Measurements from ENCODE around the gene CGNL1.

Gene CGNL1

GRCh38 chr15:57391537-57391936, 15.2 kb downstream of the CGNL1 start:
- Histone ChIP-seq H3K27me3 (replicated peaks) (no peaks in the 10 kb centered on the region), H3K27ac (no peak overlapping the region), H3K4me3 (ENCODE audit: low read depth, low read length) (no peak overlapping the region), H3K36me3 (replicated peaks) (no peaks in the 10 kb centered on the region)
- in situ Hi-C loops (cut with HindIII; ENCODE audit: low pct_ligation_motif_present, low sequenced_read_pairs) = no loop called here
- TF ChIP-seq, protein P1, sequence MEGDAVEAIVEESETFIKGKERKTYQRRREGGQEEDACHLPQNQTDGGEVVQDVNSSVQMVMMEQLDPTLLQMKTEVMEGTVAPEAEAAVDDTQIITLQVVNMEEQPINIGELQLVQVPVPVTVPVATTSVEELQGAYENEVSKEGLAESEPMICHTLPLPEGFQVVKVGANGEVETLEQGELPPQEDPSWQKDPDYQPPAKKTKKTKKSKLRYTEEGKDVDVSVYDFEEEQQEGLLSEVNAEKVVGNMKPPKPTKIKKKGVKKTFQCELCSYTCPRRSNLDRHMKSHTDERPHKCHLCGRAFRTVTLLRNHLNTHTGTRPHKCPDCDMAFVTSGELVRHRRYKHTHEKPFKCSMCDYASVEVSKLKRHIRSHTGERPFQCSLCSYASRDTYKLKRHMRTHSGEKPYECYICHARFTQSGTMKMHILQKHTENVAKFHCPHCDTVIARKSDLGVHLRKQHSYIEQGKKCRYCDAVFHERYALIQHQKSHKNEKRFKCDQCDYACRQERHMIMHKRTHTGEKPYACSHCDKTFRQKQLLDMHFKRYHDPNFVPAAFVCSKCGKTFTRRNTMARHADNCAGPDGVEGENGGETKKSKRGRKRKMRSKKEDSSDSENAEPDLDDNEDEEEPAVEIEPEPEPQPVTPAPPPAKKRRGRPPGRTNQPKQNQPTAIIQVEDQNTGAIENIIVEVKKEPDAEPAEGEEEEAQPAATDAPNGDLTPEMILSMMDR (IDR thresholded peaks at IDR 0.05; ENCODE audit: low read depth, low read length, missing control alignments) = no peak
- DNase-seq = no peak

DNA sequence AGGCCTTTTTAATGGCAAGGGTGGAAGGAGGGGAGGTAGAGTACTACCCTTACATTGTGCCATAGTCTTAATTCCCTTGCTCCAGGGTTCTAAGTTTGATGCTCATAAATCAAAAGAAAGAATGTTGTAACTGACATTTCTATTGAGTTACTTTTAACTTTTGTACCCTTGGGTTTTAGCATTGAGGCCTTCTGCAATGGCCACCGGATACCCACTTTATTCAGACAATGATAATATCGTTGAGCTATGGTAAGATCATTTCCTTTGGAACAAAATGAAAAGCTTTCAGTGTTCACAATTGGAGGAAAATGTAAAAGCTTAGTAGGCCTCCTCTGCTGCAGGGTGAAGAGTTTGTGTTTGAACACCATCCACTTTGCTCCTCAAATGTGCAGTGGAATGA, 16.8 kb downstream of the CGNL1 start:
- no peak overlapping the region for H3K27ac ChIP-seq
- H3K36me3 ChIP-seq (replicated peaks) = no peaks in the 10 kb centered on the region
- in situ Hi-C loops (cut with HindIII; ENCODE audit: low pct_ligation_motif_present, low sequenced_read_pairs) = no loop called here
- DNase-seq = no peak
- no peak overlapping the region for H3K4me3 ChIP-seq (ENCODE audit: low read depth, low read length)
- TF ChIP-seq, protein P1 (IDR thresholded peaks at IDR 0.05; ENCODE audit: low read depth, low read length, missing control alignments) = no peak
- no peaks in the 10 kb centered on the region for H3K27me3 ChIP-seq (replicated peaks)

GRCh38 chr15:57395292-57395691, 19.0 kb downstream of the CGNL1 start:
- in situ Hi-C loops (cut with HindIII; ENCODE audit: low pct_ligation_motif_present, low sequenced_read_pairs) = no loop called here
- H3K27me3 ChIP-seq (replicated peaks) = no peaks in the 10 kb centered on the region
- no peaks in the 10 kb centered on the region for H3K36me3 ChIP-seq (replicated peaks)
- H3K27ac ChIP-seq = no peak overlapping the region
- no peak overlapping the region for H3K4me3 ChIP-seq (ENCODE audit: low read depth, low read length)
- DNase-seq = peak; percentile 74
- TF ChIP-seq, protein P1 (IDR thresholded peaks at IDR 0.05; ENCODE audit: low read depth, low read length, missing control alignments) = no peak

DNA sequence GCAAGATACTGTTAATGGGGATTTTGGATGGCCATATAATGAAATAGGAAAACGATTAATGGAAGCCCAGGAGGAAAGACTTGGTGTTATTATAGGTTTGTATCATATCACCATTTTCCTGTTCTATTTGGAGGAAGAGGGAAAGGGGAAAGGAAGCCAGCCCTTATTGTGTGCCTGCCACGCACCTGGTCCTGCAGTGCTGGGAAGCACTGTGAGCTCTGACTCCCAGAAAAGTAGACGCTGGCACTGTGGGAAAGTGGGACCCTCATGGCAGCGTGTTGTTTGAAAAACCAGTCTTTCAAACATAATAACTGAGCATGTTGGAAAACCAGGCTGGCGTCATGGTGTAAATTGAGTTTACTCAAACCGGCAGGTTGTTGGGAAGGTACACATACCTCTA, 22.0 kb downstream of the CGNL1 start:
- Histone ChIP-seq H3K27me3 (replicated peaks) (no peaks in the 10 kb centered on the region), H3K4me3 (ENCODE audit: low read depth, low read length) (no peak overlapping the region), H3K36me3 (replicated peaks) (no peaks in the 10 kb centered on the region), H3K27ac (no peak overlapping the region)
- no peak for DNase-seq
- in situ Hi-C loops (cut with HindIII; ENCODE audit: low pct_ligation_motif_present, low sequenced_read_pairs) = no loop called here
- TF ChIP-seq, protein P1 (IDR thresholded peaks at IDR 0.05; ENCODE audit: low read depth, low read length, missing control alignments) = no peak

GRCh38 chr15:57401546-57401945, 25.2 kb downstream of the CGNL1 start:
- no peak for DNase-seq
- Histone ChIP-seq H3K4me3 (ENCODE audit: low read depth, low read length) (no peak overlapping the region), H3K36me3 (replicated peaks) (no peaks in the 10 kb centered on the region), H3K27ac (no peak overlapping the region), H3K27me3 (replicated peaks) (no peaks in the 10 kb centered on the region)
- in situ Hi-C loops (cut with HindIII; ENCODE audit: low pct_ligation_motif_present, low sequenced_read_pairs) = no loop called here
- TF ChIP-seq, protein P1 (IDR thresholded peaks at IDR 0.05; ENCODE audit: low read depth, low read length, missing control alignments) = no peak

GRCh38 chr15:57403017-57403416, 26.7 kb downstream of the CGNL1 start:
- no peak for DNase-seq
- in situ Hi-C loops (cut with HindIII; ENCODE audit: low pct_ligation_motif_present, low sequenced_read_pairs) = no loop called here

More at GRCh38 chr15:57403017-57403416, 26.7 kb downstream of the CGNL1 start:
- TF ChIP-seq, protein P1 (IDR thresholded peaks at IDR 0.05; ENCODE audit: low read depth, low read length, missing control alignments) = no peak
- H3K4me3 ChIP-seq (ENCODE audit: low read depth, low read length) = no peak overlapping the region
- no peaks in the 10 kb centered on the region for H3K36me3 ChIP-seq (replicated peaks)
- no peak overlapping the region for H3K27ac ChIP-seq
- no peaks in the 10 kb centered on the region for H3K27me3 ChIP-seq (replicated peaks)

All from brain microvascular endothelial cell (primary cell).